Measurements from ENCODE around the gene PPDPF. TPM values are rescaled to one million over a fixed set of nuclear protein-coding genes. Genes with fewer than 3 reads are reported as not detected.

PPDPF gene
- polyA plus RNA-seq, 2 of the 4 experiments (the other 2 are of a cell fraction) = 7.7 to 217 TPM

DNA sequence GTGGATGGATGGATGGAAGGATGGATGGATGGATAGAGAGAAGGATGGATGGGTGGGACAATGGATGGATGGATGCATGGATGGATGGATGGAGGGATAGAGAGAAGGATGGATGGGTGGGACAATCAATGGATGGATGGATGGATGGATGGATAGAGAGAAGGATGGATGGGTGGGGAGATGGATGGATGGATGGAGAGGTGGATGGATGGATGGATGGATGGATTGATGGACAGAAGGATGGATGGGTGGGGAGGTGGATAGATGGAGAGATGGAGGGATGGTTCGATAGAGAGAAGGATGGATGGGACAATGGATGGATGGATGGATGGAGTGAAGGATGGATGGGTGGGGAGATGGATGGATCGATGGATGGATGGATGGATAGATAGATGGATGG is 28.0 kb upstream of the PPDPF start:
- ATAC-seq (no peak), FAIRE-seq (no peak), DNase-seq (ENCODE audit: low read depth in 1 of 2, low spot score in 1 of 2) (no peak)
- Histone ChIP-seq H3K4me2 (no peak overlapping the region), H3K27ac (no peak overlapping the region), H3K4me1 (peaks cover 14% of the 10 kb centered on the region), H3K9me3 (no peaks in the 10 kb centered on the region), H3K4me3 (no peak overlapping the region)
- ChIA-PET POLR2A (no interaction called here), CTCF (no interaction called here)
- TF ChIP-seq NPAS2 (CRISPR knock-in tag; IDR thresholded peaks at IDR 0.05; ENCODE audit: borderline replicate concordance) = no peak
- TF ChIP-seq, protein P1, sequence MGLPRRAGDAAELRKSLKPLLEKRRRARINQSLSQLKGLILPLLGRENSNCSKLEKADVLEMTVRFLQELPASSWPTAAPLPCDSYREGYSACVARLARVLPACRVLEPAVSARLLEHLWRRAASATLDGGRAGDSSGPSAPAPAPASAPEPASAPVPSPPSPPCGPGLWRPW (IDR thresholded peaks at IDR 0.05) = no peak
- no peak for TF ChIP-seq JUN (IDR thresholded peaks at IDR 0.05)
- TF ChIP-seq, protein P2, sequence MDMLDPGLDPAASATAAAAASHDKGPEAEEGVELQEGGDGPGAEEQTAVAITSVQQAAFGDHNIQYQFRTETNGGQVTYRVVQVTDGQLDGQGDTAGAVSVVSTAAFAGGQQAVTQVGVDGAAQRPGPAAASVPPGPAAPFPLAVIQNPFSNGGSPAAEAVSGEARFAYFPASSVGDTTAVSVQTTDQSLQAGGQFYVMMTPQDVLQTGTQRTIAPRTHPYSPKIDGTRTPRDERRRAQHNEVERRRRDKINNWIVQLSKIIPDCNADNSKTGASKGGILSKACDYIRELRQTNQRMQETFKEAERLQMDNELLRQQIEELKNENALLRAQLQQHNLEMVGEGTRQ (IDR thresholded peaks at IDR 0.05) = no peak
- TF ChIP-seq TFCP2L1 (CRISPR knock-in tag; IDR thresholded peaks at IDR 0.05) = no peak
- no peak for TF ChIP-seq MAFK (IDR thresholded peaks at IDR 0.05; ENCODE audit: partially characterized antibody)
- TF ChIP-seq, protein P3, sequence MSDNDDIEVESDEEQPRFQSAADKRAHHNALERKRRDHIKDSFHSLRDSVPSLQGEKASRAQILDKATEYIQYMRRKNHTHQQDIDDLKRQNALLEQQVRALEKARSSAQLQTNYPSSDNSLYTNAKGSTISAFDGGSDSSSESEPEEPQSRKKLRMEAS (IDR thresholded peaks at IDR 0.05) = no peak
- TF ChIP-seq SMC3 (IDR thresholded peaks at IDR 0.05) = no peak
- no peak for TF ChIP-seq JUNB (IDR thresholded peaks at IDR 0.05)
- no peak for TF ChIP-seq SREBF2 (IDR thresholded peaks at IDR 0.05)
- no peak for TF ChIP-seq RNF2 (IDR thresholded peaks at IDR 0.05; ENCODE audit: borderline replicate concordance, low read depth)
- TF ChIP-seq, protein P4, sequence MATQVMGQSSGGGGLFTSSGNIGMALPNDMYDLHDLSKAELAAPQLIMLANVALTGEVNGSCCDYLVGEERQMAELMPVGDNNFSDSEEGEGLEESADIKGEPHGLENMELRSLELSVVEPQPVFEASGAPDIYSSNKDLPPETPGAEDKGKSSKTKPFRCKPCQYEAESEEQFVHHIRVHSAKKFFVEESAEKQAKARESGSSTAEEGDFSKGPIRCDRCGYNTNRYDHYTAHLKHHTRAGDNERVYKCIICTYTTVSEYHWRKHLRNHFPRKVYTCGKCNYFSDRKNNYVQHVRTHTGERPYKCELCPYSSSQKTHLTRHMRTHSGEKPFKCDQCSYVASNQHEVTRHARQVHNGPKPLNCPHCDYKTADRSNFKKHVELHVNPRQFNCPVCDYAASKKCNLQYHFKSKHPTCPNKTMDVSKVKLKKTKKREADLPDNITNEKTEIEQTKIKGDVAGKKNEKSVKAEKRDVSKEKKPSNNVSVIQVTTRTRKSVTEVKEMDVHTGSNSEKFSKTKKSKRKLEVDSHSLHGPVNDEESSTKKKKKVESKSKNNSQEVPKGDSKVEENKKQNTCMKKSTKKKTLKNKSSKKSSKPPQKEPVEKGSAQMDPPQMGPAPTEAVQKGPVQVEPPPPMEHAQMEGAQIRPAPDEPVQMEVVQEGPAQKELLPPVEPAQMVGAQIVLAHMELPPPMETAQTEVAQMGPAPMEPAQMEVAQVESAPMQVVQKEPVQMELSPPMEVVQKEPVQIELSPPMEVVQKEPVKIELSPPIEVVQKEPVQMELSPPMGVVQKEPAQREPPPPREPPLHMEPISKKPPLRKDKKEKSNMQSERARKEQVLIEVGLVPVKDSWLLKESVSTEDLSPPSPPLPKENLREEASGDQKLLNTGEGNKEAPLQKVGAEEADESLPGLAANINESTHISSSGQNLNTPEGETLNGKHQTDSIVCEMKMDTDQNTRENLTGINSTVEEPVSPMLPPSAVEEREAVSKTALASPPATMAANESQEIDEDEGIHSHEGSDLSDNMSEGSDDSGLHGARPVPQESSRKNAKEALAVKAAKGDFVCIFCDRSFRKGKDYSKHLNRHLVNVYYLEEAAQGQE (IDR thresholded peaks at IDR 0.05) = no peak
- TF ChIP-seq ZC3H11A (IDR thresholded peaks at IDR 0.05) = no peak
- no peak for TF ChIP-seq POLR2AphosphoS2 (conservative IDR thresholded peaks at IDR 0.05; ENCODE audit: low read length)
- TF ChIP-seq RFX5 (IDR thresholded peaks at IDR 0.05) = no peak
- TF ChIP-seq ESRRA (IDR thresholded peaks at IDR 0.05; ENCODE audit: borderline replicate concordance, low read length) = no peak
- TF ChIP-seq FOSB (CRISPR knock-in tag; IDR thresholded peaks at IDR 0.05) = no peak
- no peak for TF ChIP-seq EHMT2 (IDR thresholded peaks at IDR 0.05; ENCODE audit: low read depth)
- 67% methylated on average over 2 of the region's 2 CpGs for WGBS (ENCODE audit: missing lambda C conversion rate)

- no peak overlapping the region for H3K4me2 ChIP-seq
- ATAC-seq (no peak), DNase-seq (ENCODE audit: low read depth in 1 of 2, low spot score in 1 of 2) (no peak), FAIRE-seq (no peak)
- no peak overlapping the region for H3K4me3 ChIP-seq
- WGBS (ENCODE audit: missing lambda C conversion rate) = 94% methylated on average over 14 of the region's 14 CpGs
- H3K9me3 ChIP-seq = no peaks in the 10 kb centered on the region
- CTCF ChIA-PET = interaction anchor here (0.8 to 2.1 kb wide), 4 partner anchors 10 to 72 kb away, joined by 3 to 6 read pairs (median 4); partner anchors contain the start of gene PPDPF
- H3K4me1 ChIP-seq = peaks cover 19% of the 10 kb centered on the region
- POLR2A ChIA-PET = interaction anchor here (1.5 kb wide), 1 partner anchor 28 kb away, joined by 12 read pairs; the partner anchor contains the start of gene PPDPF
- no peak overlapping the region for H3K27ac ChIP-seq
- no peak for TF ChIP-seq RAD21 (conservative IDR thresholded peaks at IDR 0.05 in 1 of 2, IDR thresholded peaks at IDR 0.05 in 1 of 2)
- no peak for TF ChIP-seq CBX2 (IDR thresholded peaks at IDR 0.05; ENCODE audit: borderline replicate concordance, low read depth)
- TF ChIP-seq, protein P5, sequence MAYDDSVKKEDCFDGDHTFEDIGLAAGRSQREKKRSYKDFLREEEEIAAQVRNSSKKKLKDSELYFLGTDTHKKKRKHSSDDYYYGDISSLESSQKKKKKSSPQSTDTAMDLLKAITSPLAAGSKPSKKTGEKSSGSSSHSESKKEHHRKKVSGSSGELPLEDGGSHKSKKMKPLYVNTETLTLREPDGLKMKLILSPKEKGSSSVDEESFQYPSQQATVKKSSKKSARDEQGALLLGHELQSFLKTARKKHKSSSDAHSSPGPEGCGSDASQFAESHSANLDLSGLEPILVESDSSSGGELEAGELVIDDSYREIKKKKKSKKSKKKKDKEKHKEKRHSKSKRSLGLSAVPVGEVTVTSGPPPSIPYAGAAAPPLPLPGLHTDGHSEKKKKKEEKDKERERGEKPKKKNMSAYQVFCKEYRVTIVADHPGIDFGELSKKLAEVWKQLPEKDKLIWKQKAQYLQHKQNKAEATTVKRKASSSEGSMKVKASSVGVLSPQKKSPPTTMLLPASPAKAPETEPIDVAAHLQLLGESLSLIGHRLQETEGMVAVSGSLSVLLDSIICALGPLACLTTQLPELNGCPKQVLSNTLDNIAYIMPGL (CRISPR knock-in tag; IDR thresholded peaks at IDR 0.05; ENCODE audit: borderline replicate concordance) = no peak
- TF ChIP-seq, protein P6, sequence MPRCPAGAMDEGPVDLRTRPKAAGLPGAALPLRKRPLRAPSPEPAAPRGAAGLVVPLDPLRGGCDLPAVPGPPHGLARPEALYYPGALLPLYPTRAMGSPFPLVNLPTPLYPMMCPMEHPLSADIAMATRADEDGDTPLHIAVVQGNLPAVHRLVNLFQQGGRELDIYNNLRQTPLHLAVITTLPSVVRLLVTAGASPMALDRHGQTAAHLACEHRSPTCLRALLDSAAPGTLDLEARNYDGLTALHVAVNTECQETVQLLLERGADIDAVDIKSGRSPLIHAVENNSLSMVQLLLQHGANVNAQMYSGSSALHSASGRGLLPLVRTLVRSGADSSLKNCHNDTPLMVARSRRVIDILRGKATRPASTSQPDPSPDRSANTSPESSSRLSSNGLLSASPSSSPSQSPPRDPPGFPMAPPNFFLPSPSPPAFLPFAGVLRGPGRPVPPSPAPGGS (IDR thresholded peaks at IDR 0.05) = no peak
- no peak for TF ChIP-seq HOXA7 (CRISPR knock-in tag; IDR thresholded peaks at IDR 0.05)
- no peak for TF ChIP-seq CTCF (IDR thresholded peaks at IDR 0.05)
- no peak for TF ChIP-seq NR3C1 (IDR thresholded peaks at IDR 0.05)
- no peak for TF ChIP-seq CHD4 (IDR thresholded peaks at IDR 0.05; ENCODE audit: borderline replicate concordance)
- no peak for TF ChIP-seq POLR2A (IDR thresholded peaks at IDR 0.05; ENCODE audit: low read length)
- no peak for TF ChIP-seq PHF8 (IDR thresholded peaks at IDR 0.05; ENCODE audit: borderline replicate concordance, low read depth)
- no peak for TF ChIP-seq MAFK (IDR thresholded peaks at IDR 0.05; ENCODE audit: partially characterized antibody)
- no peak for TF ChIP-seq NPAS2 (CRISPR knock-in tag; IDR thresholded peaks at IDR 0.05; ENCODE audit: borderline replicate concordance)
- no peak for TF ChIP-seq FOSB (CRISPR knock-in tag; IDR thresholded peaks at IDR 0.05)
- TF ChIP-seq NFE2L2 (conservative IDR thresholded peaks at IDR 0.05; ENCODE audit: low read length) = no peak
Measured at GRCh38 chr20:63492982-63493381, 27.6 kb upstream of the PPDPF start.

Measured in A549 (cell line).